GM12878 (cell line): ENCODE results near the gene APOA5. TPM values are rescaled to one million over a fixed set of nuclear protein-coding genes. Genes with fewer than 3 reads are reported as not detected.

Experiments used
- ATAC-seq: fragments of 200-7000 bp; cut with Tn5 transposase; 3 replicates; pipeline ENCODE4 v1.9.1; 2020; ENCODE audit warnings: mild to moderate bottlenecking, moderate library complexity
- BruUV-seq: library from RNA; stranded (reverse); fragments of 400-500 nt; replicated peaks from 2 replicates; lab custom pipeline; 2021; lab: Mats Ljungman, UMichigan
- CTCF ChIA-PET: fragments of 300-600 bp; sonication (Branson Sonifier 250); formaldehyde crosslinking; extraction: SDS; loops from one replicate; lab custom pipeline; 2021; ENCODE audit warnings: inconsistent platforms; lab: Yijun Ruan, JAX
- POLR2A ChIA-PET: fragments of 350-600 bp; formaldehyde crosslinking; extraction: SDS; loops from one replicate; lab custom pipeline; 2021; ENCODE audit warnings: inconsistent platforms; lab: Charles Lee
- RAD21 ChIA-PET: fragments of 300-600 bp; sonication (Branson Sonifier 250); formaldehyde crosslinking; loops from one replicate; lab custom pipeline; 2023; ENCODE audit warnings: antibody characterized with exemption; ENCODE audit not compliant: unreplicated experiment; lab: Charles Lee
- SMC1A ChIA-PET: fragments of 300-600 bp; sonication (Branson Sonifier 250); formaldehyde crosslinking; loops from one replicate; lab custom pipeline; 2023; ENCODE audit not compliant: unreplicated experiment, uncharacterized antibody; lab: Charles Lee
- DNase-seq: peaks from one replicate; pipeline ENCODE4 v3.0.0-alpha.2; 2011; ENCODE audit warnings: low read depth, low spot score
- FAIRE-seq: peaks from 3 replicates; lab custom pipeline; 2011; peaks lifted over from hg19 to GRCh38; lab: Jason Lieb, UNC
- H2AFZ ChIP-seq: 2 replicates; pipeline ENCODE4 v1.6.0; 2011; ENCODE audit warnings: low read depth, low read length, control low read depth; ENCODE audit not compliant: control insufficient read depth
- H3K27ac ChIP-seq: 2 replicates; pipeline ENCODE4 v1.5.1; 2011; ENCODE audit warnings: control low read depth; ENCODE audit not compliant: control insufficient read depth, insufficient read depth
- H3K27me3 ChIP-seq, 2 experiments: replicated peaks in 1 of 2; 2 replicates each; pipeline versions ENCODE4 v1.6.0 to v1.6.1; 2011; ENCODE audit warnings: low read length in 1 of 2; ENCODE audit not compliant: control insufficient read depth in 2 of 2, insufficient read depth in 2 of 2
- H3K36me3 ChIP-seq, 2 experiments: 2 replicates each; pipeline ENCODE4 v1.5.1; 2011; ENCODE audit warnings: low read length in 1 of 2; ENCODE audit not compliant: control insufficient read depth in 2 of 2, insufficient read depth in 2 of 2
- H3K4me1 ChIP-seq: 2 replicates; pipeline ENCODE4 v1.6.1; 2011; ENCODE audit warnings: mild to moderate bottlenecking, low read length, moderate library complexity, mixed read lengths; ENCODE audit not compliant: control insufficient read depth, insufficient read depth
- H3K4me2 ChIP-seq: 2 replicates; pipeline ENCODE4 v1.6.0; 2011; ENCODE audit warnings: control low read depth; ENCODE audit not compliant: control insufficient read depth, insufficient read depth
- H3K4me3 ChIP-seq: fragments of 200-600 bp; sonication (generic); 2 replicates; pipeline ENCODE4 v1.5.1; 2016
- H3K79me2 ChIP-seq: 2 replicates; pipeline ENCODE4 v1.6.0; 2011; ENCODE audit warnings: low read length; ENCODE audit not compliant: control insufficient read depth, insufficient read depth
- H3K9ac ChIP-seq: 2 replicates; pipeline ENCODE4 v1.8.0; 2011; ENCODE audit warnings: low read length, control low read depth, mixed read lengths; ENCODE audit not compliant: control insufficient read depth, insufficient read depth
- H3K9me3 ChIP-seq: replicated peaks from 3 replicates; pipeline ENCODE4 v1.5.1; 2011; ENCODE audit warnings: mild to moderate bottlenecking, low read length; ENCODE audit not compliant: control insufficient read depth, insufficient read depth
- H4K20me1 ChIP-seq: 2 replicates; pipeline ENCODE4 v1.6.0; 2011; ENCODE audit not compliant: control insufficient read depth, insufficient read depth
- EED ChIP-seq: sonication (generic); IDR thresholded peaks from 2 replicates; pipeline ENCODE4 v1.6.1; 2016; ENCODE audit warnings: antibody characterized with exemption, low read depth
- ESRRA ChIP-seq: IDR thresholded peaks from 2 replicates; pipeline ENCODE4 v1.6.1; 2012; ENCODE audit warnings: mild to moderate bottlenecking, low read length, improper control_type of control experiment
- ETV6 ChIP-seq, 2 experiments: fragments of 450-650 bp in 1 of 2; IDR thresholded peaks in 1 of 2; conservative IDR thresholded peaks in 1 of 2; 2 replicates each; pipeline ENCODE4 v1.6.1; 2014; ENCODE audit warnings: antibody characterized with exemption in 1 of 2, borderline replicate concordance in 1 of 2, low read depth in 1 of 2, mild to moderate bottlenecking in 1 of 2, moderate library complexity in 1 of 2
- FOXK2 ChIP-seq: fragments of 450-650 bp; IDR thresholded peaks from 2 replicates; pipeline ENCODE4 v1.6.1; 2017; ENCODE audit warnings: mild to moderate bottlenecking, moderate library complexity
- KDM1A ChIP-seq: fragments of 200-600 bp; sonication (generic); IDR thresholded peaks from 2 replicates; pipeline ENCODE4 v1.6.1; 2016; ENCODE audit warnings: borderline replicate concordance
- POLR2AphosphoS5 ChIP-seq: IDR thresholded peaks from 2 replicates; pipeline ENCODE4 v1.6.1; 2011; ENCODE audit warnings: mild to moderate bottlenecking, low read length, inconsistent platforms
- SMAD1 ChIP-seq: fragments of 450-650 bp; IDR thresholded peaks from 2 replicates; pipeline ENCODE4 v1.6.1; 2018; ENCODE audit warnings: mild to moderate bottlenecking, low read depth; ENCODE audit not compliant: partially characterized antibody
- ZSCAN29 ChIP-seq: fragments of 450-650 bp; IDR thresholded peaks from 2 replicates; pipeline ENCODE4 v1.6.1; 2017; ENCODE audit warnings: mild to moderate bottlenecking, moderate library complexity
- WGBS: methylation state at CpG from one replicate; pipeline ENCODE4 v1.1.6; 2016; ENCODE audit warnings: low lambda C conversion rate; ENCODE audit not compliant: insufficient replicate concordance, insufficient coverage; ENCODE audit errors: missing lambda C conversion rate; 5-methylcytosine and 5-hydroxymethylcytosine counted together
- in situ Hi-C: fragments of 300-500 bp; cut with MboI; formaldehyde crosslinking; loops from 9 replicates; pipeline ENCODE4 v1.14.3; 2018; ENCODE audit warnings: mixed read lengths
- intact Hi-C: fragments of 100-400 bp; cut with micrococcal nuclease; formaldehyde crosslinking; loops from one replicate; pipeline ENCODE4 v1.14.2; 2022; ENCODE audit not compliant: unreplicated experiment
- polyA plus RNA-seq, 11 experiments: library from polyadenylated mRNA; depleted of rRNA in 4 of 11; unstranded in 6 of 11; stranded (reverse) in 5 of 11; fragments of >200 nt; fragmentation: Nextera tagmentation in 4 of 11; fragmentation: Illumina TruSeq in 1 of 11; extraction: Ambion mirVana in 4 of 11; extraction: Trizol in 1 of 11; gene quantifications; 1 replicate in 1 of 11; 2 replicates in 10 of 11; pipeline versions ENCODE4 v1.2.1 to v1.2.3, GENCODE V29; 2011 to 2016; ENCODE audit warnings: inconsistent platforms in 2 of 11, missing spikeins in 2 of 11, low read depth in 1 of 11
- total RNA-seq, 4 experiments: library from RNA; depleted of rRNA in 3 of 4; stranded (reverse); fragments of >200 nt in 3 of 4; fragmentation: Illumina TruSeq in 1 of 4; extraction: Trizol in 1 of 4; gene quantifications; 2 replicates each; pipeline versions ENCODE4 v1.2.1 to v1.2.3, GENCODE V29; 2013 to 2021

The APOA5 gene
- total and polyA plus RNA-seq, 10 of the 15 experiments (the other 5 are each of a cell fraction or from before 2014, with no cell fraction given), result 0.15 TPM; not detected in 9

DNA sequence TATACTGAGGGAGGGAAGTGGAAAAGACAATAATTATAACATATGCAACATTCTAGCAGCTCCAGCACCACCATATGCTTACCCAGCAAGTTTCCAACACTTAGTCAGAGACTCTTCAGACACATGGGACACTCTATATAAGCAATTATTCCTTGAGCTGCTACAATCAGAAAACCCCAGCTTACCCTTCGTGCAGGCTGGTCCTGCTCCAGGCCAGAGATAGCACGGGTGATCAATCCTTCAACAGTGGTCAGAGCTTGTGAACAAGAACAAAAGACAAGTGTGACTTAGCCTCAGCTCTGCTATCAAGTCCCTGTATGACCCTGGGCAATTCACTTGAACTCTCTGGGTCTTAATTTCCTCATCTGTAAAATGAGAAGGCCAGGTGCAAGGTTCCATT, 5.4 kb downstream of the APOA5 start:
- no peak overlapping the region for H2AFZ ChIP-seq
- no peaks in the 10 kb centered on the region for H4K20me1 ChIP-seq
- H3K4me3 ChIP-seq, result peak overlapping the region; percentile 96
- no peak for ATAC-seq
- ChIA-PET CTCF (interaction anchor here (0.9 to 10.9 kb wide), 6 partner anchors 17 to 394 kb away, joined by 3 to 183 read pairs (median 4); partner anchors contain the start of gene APOA1), SMC1A (interaction anchor here (0.6 to 7.5 kb wide), 15 partner anchors 10 to 441 kb away, joined by 3 to 46 read pairs (median 4); no protein-coding TSS in a partner anchor), POLR2A (interaction anchor here (0.5 to 3.4 kb wide), 8 partner anchors 10 to 392 kb away, joined by 3 to 28 read pairs (median 3); partner anchors contain the start of genes BUD13 and SIDT2), RAD21 (interaction anchor here (2.2 to 3.3 kb wide), 3 partner anchors 13 to 320 kb away, joined by 7 to 20 read pairs (median 13); partner anchors contain the start of gene BUD13)
- H3K4me2 ChIP-seq, result peak overlapping the region; percentile 94
- H3K36me3 ChIP-seq, result peaks cover 12 to 33% of the 10 kb centered on the region in 2 experiments
- H3K9me3 ChIP-seq, result no peaks in the 10 kb centered on the region
- intact Hi-C loops, result no loop called here
- BruUV-seq, result no TSS peak
- FAIRE-seq, result no peak
- H3K27ac ChIP-seq, result no peak overlapping the region
- in situ Hi-C loops, result loop anchor here (5.0 kb wide), 1 partner anchor 316 kb away; no protein-coding TSS in a partner anchor
- WGBS, result 97% methylated on average over 2 of the region's 2 CpGs
- peaks cover 16% of the 10 kb centered on the region for H3K4me1 ChIP-seq
- DNase-seq, result no peak
- peak overlapping the region; percentile 92; the same call in 1 of the 2 replicates for H3K9ac ChIP-seq
- TF ChIP-seq POLR2AphosphoS5, result no peak
- TF ChIP-seq SMAD1, result no peak
- TF ChIP-seq ESRRA, result no peak
- TF ChIP-seq KDM1A, result no peak
- no peak for TF ChIP-seq FOXK2
- no peak for TF ChIP-seq EED
- no peak for TF ChIP-seq ZSCAN29
- TF ChIP-seq ETV6 (conservative IDR thresholded peaks at IDR 0.05 in 1 of 2, IDR thresholded peaks at IDR 0.05 in 1 of 2; ENCODE audit: borderline replicate concordance in 1 of 2, low read depth in 1 of 2), result no peak
- H3K79me2 ChIP-seq, result peaks cover 20% of the 10 kb centered on the region
- no peaks in the 10 kb centered on the region for H3K27me3 ChIP-seq
